IgD-negative memory B cell (primary cell): Measurements from ENCODE around the gene SEC14L1. TPM values are rescaled to one million over a fixed set of nuclear protein-coding genes. Genes with fewer than 3 reads are reported as not detected.
A peak's percentile ranks its signal among the peaks of the same experiment; 100 is the strongest.

Source experiments
- H3K27ac Mint-ChIP-seq, 3 donors: one replicate each; pipeline ENCODE4 v1.8.0; 2020 to 2022; ENCODE audit warnings: mild to moderate bottlenecking in 3 of 3, mixed read lengths in 3 of 3, moderate library complexity in 1 of 3
- H3K27me3 Mint-ChIP-seq: one replicate; pipeline ENCODE4 v1.8.0; 2021; ENCODE audit warnings: mixed read lengths
- H3K36me3 Mint-ChIP-seq: one replicate; pipeline ENCODE4 v1.8.0; 2020; ENCODE audit warnings: mild to moderate bottlenecking, mixed read lengths
- H3K4me1 Mint-ChIP-seq, 3 donors: one replicate each; pipeline ENCODE4 v1.8.0; 2020 to 2022; ENCODE audit warnings: mixed read lengths in 3 of 3, mild to moderate bottlenecking in 1 of 3
- H3K4me3 Mint-ChIP-seq, 4 donors: one replicate each; pipeline ENCODE4 v1.8.0; 2020 to 2022; ENCODE audit warnings: mild to moderate bottlenecking in 4 of 4, mixed read lengths in 4 of 4, moderate library complexity in 3 of 4
- H3K9me3 Mint-ChIP-seq, 3 donors: one replicate each; pipeline ENCODE4 v1.8.0; 2020 to 2021; ENCODE audit warnings: mixed read lengths in 3 of 3, mild to moderate bottlenecking in 1 of 3
- polyA plus RNA-seq: library from polyadenylated mRNA; unstranded; fragments of 300-500 nt; fragmentation: Illumina TruSeq; gene quantifications from one replicate; pipeline ENCODE4 v1.2.3, GENCODE V29; 2021

SEC14L1 gene
- polyA plus RNA-seq, 1 donor from 2014 or later = 44.4 TPM

- Mint-ChIP-seq H3K4me3 (no peak overlapping the region), H3K36me3 (peaks cover 28% of the 10 kb centered on the region), H3K27me3 (no peaks in the 10 kb centered on the region), H3K27ac (no peak overlapping the region), H3K4me1 (peaks cover 9 to 16% (median 15%) of the 10 kb centered on the region in 3 donors), H3K9me3 (no peaks in the 10 kb centered on the region)
Observed at GRCh38 chr17:77194179-77194578, 53.4 kb downstream of the SEC14L1 start.

GRCh38 chr17:77196251-77196650 lies 55.5 kb downstream of the SEC14L1 start:
- Mint-ChIP-seq H3K4me1 (peaks cover 0 to 5% (median 4%) of the 10 kb centered on the region in 3 donors), H3K27me3 (no peaks in the 10 kb centered on the region), H3K4me3 (no peak overlapping the region), H3K9me3 (no peaks in the 10 kb centered on the region), H3K36me3 (peaks cover 19% of the 10 kb centered on the region), H3K27ac (no peak overlapping the region)

GRCh38 chr17:77197115-77197514 lies 56.3 kb downstream of the SEC14L1 start:
- Mint-ChIP-seq H3K27me3 (no peaks in the 10 kb centered on the region), H3K4me3 (no peak overlapping the region), H3K27ac (no peak overlapping the region), H3K9me3 (no peaks in the 10 kb centered on the region), H3K36me3 (peaks cover 18% of the 10 kb centered on the region), H3K4me1 (peaks cover 0 to 3% (median 2%) of the 10 kb centered on the region in 3 donors)

GRCh38 chr17:77200711-77201110 lies 59.9 kb downstream of the SEC14L1 start:
- Mint-ChIP-seq H3K4me3 (no peak overlapping the region), H3K36me3 (peaks cover 17% of the 10 kb centered on the region), H3K4me1 (peaks cover 0 to 2% (median 0%) of the 10 kb centered on the region in 3 donors), H3K9me3 (no peaks in the 10 kb centered on the region), H3K27me3 (no peaks in the 10 kb centered on the region), H3K27ac (peak overlapping the region in 1 of 3 donors; percentile 19)

GRCh38 chr17:77203436-77203835 lies 62.7 kb downstream of the SEC14L1 start:
- Mint-ChIP-seq H3K27me3 (no peaks in the 10 kb centered on the region), H3K27ac (peak overlapping the region in 1 of 3 donors; percentile 23), H3K36me3 (peaks cover 12% of the 10 kb centered on the region), H3K9me3 (no peaks in the 10 kb centered on the region), H3K4me1 (peaks cover 0 to 2% (median 2%) of the 10 kb centered on the region in 3 donors), H3K4me3 (no peak overlapping the region)

GRCh38 chr17:77203846-77204245 lies 63.1 kb downstream of the SEC14L1 start:
- no peaks in the 10 kb centered on the region for H3K27me3 Mint-ChIP-seq
- H3K4me1 Mint-ChIP-seq = peaks cover 0 to 2% (median 2%) of the 10 kb centered on the region in 3 donors
- H3K9me3 Mint-ChIP-seq = no peaks in the 10 kb centered on the region
- H3K36me3 Mint-ChIP-seq = peaks cover 12% of the 10 kb centered on the region
- H3K4me3 Mint-ChIP-seq = no peak overlapping the region
- H3K27ac Mint-ChIP-seq = peak overlapping the region in 1 of 3 donors; percentile 23

- no peaks in the 10 kb centered on the region for H3K27me3 Mint-ChIP-seq
- H3K27ac Mint-ChIP-seq = no peak overlapping the region
- no peak overlapping the region for H3K4me3 Mint-ChIP-seq
- no peaks in the 10 kb centered on the region for H3K9me3 Mint-ChIP-seq
- H3K4me1 Mint-ChIP-seq = peaks cover 0 to 2% (median 2%) of the 10 kb centered on the region in 3 donors
- H3K36me3 Mint-ChIP-seq = peaks cover 12% of the 10 kb centered on the region
Observed at GRCh38 chr17:77204536-77204935, 63.8 kb downstream of the SEC14L1 start.

GRCh38 chr17:77205396-77206125 lies 64.8 kb downstream of the SEC14L1 start:
- Mint-ChIP-seq H3K9me3 (no peaks in the 10 kb centered on the region), H3K27ac (no peak overlapping the region), H3K4me1 (peaks cover 5 to 8% (median 6%) of the 10 kb centered on the region in 3 donors), H3K4me3 (no peak overlapping the region), H3K36me3 (peaks cover 18% of the 10 kb centered on the region), H3K27me3 (no peaks in the 10 kb centered on the region)

GRCh38 chr17:77206158-77206956 lies 65.6 kb downstream of the SEC14L1 start:
- Mint-ChIP-seq H3K36me3 (peaks cover 18% of the 10 kb centered on the region), H3K27me3 (peaks cover 1% of the 10 kb centered on the region), H3K4me1 (peaks cover 11 to 13% (median 12%) of the 10 kb centered on the region in 3 donors), H3K27ac (no peak overlapping the region), H3K4me3 (no peak overlapping the region), H3K9me3 (no peaks in the 10 kb centered on the region)

- Mint-ChIP-seq H3K4me1 (peaks cover 25 to 26% (median 25%) of the 10 kb centered on the region in 3 donors), H3K36me3 (peaks cover 19% of the 10 kb centered on the region), H3K4me3 (no peak overlapping the region), H3K9me3 (no peaks in the 10 kb centered on the region), H3K27me3 (peaks cover 2% of the 10 kb centered on the region), H3K27ac (peak overlapping the region in 1 of 3 donors; percentile 31)
Observed at GRCh38 chr17:77207689-77208216, 67.0 kb downstream of the SEC14L1 start.

- Mint-ChIP-seq H3K27ac (peak overlapping the region in 1 of 3 donors; percentile 31), H3K4me1 (peaks cover 25 to 26% (median 26%) of the 10 kb centered on the region in 3 donors), H3K4me3 (no peak overlapping the region), H3K36me3 (peaks cover 15% of the 10 kb centered on the region), H3K9me3 (no peaks in the 10 kb centered on the region), H3K27me3 (peaks cover 2% of the 10 kb centered on the region)
Observed at GRCh38 chr17:77208217-77208808, 67.5 kb downstream of the SEC14L1 start.

GRCh38 chr17:77208856-77209255 lies 68.1 kb downstream of the SEC14L1 start:
- H3K4me1 Mint-ChIP-seq = peaks cover 25 to 27% (median 26%) of the 10 kb centered on the region in 3 donors
- no peak overlapping the region for H3K4me3 Mint-ChIP-seq
- H3K36me3 Mint-ChIP-seq = peaks cover 16% of the 10 kb centered on the region
- H3K9me3 Mint-ChIP-seq = no peaks in the 10 kb centered on the region
- H3K27me3 Mint-ChIP-seq = peaks cover 2% of the 10 kb centered on the region
- no peak overlapping the region for H3K27ac Mint-ChIP-seq

GRCh38 chr17:77209330-77209748 lies 68.6 kb downstream of the SEC14L1 start:
- Mint-ChIP-seq H3K9me3 (no peaks in the 10 kb centered on the region), H3K27me3 (peaks cover 2% of the 10 kb centered on the region), H3K36me3 (peaks cover 18% of the 10 kb centered on the region), H3K27ac (no peak overlapping the region), H3K4me1 (peaks cover 25 to 28% (median 26%) of the 10 kb centered on the region in 3 donors), H3K4me3 (no peak overlapping the region)

GRCh38 chr17:77210331-77210730 lies 69.6 kb downstream of the SEC14L1 start:
- H3K27me3 Mint-ChIP-seq = peaks cover 2% of the 10 kb centered on the region
- peak overlapping the region; percentile 18 to 88 (median 56) for H3K27ac Mint-ChIP-seq
- H3K36me3 Mint-ChIP-seq = peaks cover 19% of the 10 kb centered on the region
- H3K4me1 Mint-ChIP-seq = peaks cover 26 to 30% (median 28%) of the 10 kb centered on the region in 3 donors
- no peaks in the 10 kb centered on the region for H3K9me3 Mint-ChIP-seq
- peak overlapping the region in 1 of 4 donors; percentile 49 for H3K4me3 Mint-ChIP-seq
